MCF 10A (cell line): ENCODE measurements around the gene SHC3. TPM values are rescaled to one million over a fixed set of nuclear protein-coding genes. Genes with fewer than 3 reads are reported as not detected.
A peak's percentile ranks its signal among the peaks of the same experiment; 100 is the strongest.

Source experiments
- BruUV-seq: library from RNA; stranded (reverse); fragments of 400-500 nt; replicated peaks from 2 replicates; lab custom pipeline; 2021; lab: Mats Ljungman, UMichigan
- CTCF ChIA-PET: fragments of 300-600 bp; sonication (Branson Sonifier 250); formaldehyde crosslinking; extraction: SDS; loops from one replicate; lab custom pipeline; 2021; ENCODE audit warnings: antibody characterized with exemption, inconsistent platforms; lab: Yijun Ruan, JAX
- POLR2A ChIA-PET: fragments of 300-600, 350-650 bp; sonication (Branson Sonifier 250); formaldehyde crosslinking; extraction: SDS; loops from one replicate; lab custom pipeline; 2020; ENCODE audit warnings: antibody characterized with exemption, inconsistent platforms; lab: Yijun Ruan, JAX
- DNase-seq: peaks from one replicate; pipeline ENCODE4 v3.0.0-alpha.2; 2018; ENCODE audit not compliant: unreplicated experiment
- H3K27ac Mint-ChIP-seq: one replicate; pipeline ENCODE4 v1.8.0; 2022; ENCODE audit warnings: mild to moderate bottlenecking, low read depth, mixed read lengths; ENCODE audit not compliant: unreplicated experiment
- H3K27me3 Mint-ChIP-seq: one replicate; pipeline ENCODE4 v1.8.0; 2022; ENCODE audit warnings: mixed read lengths; ENCODE audit not compliant: insufficient read depth, unreplicated experiment
- H3K36me3 Mint-ChIP-seq: one replicate; pipeline ENCODE4 v1.8.0; 2022; ENCODE audit warnings: mild to moderate bottlenecking, moderate library complexity, mixed read lengths; ENCODE audit not compliant: insufficient read depth, unreplicated experiment
- H3K4me1 Mint-ChIP-seq: one replicate; pipeline ENCODE4 v1.8.0; 2022; ENCODE audit warnings: mixed read lengths; ENCODE audit not compliant: insufficient read depth, unreplicated experiment
- H3K4me3 Mint-ChIP-seq: one replicate; pipeline ENCODE4 v1.8.0; 2022; ENCODE audit warnings: mild to moderate bottlenecking, moderate library complexity, mixed read lengths; ENCODE audit not compliant: unreplicated experiment
- H3K9me3 Mint-ChIP-seq: one replicate; pipeline ENCODE4 v1.8.0; 2022; ENCODE audit warnings: mixed read lengths; ENCODE audit not compliant: unreplicated experiment
- CTCF ChIP-seq: fragments of 200-600 bp; IDR thresholded peaks from one replicate; pipeline ENCODE4 v1.8.0; 2022; ENCODE audit warnings: antibody characterized with exemption, mild to moderate bottlenecking; ENCODE audit not compliant: unreplicated experiment
- intact Hi-C: fragments of 100-400 bp; cut with micrococcal nuclease; formaldehyde crosslinking; loops from 2 replicates; pipeline ENCODE4 v1.14.1; 2022
- total RNA-seq: library from RNA; stranded (reverse); gene quantifications from 2 replicates; pipeline ENCODE4 v1.2.3, GENCODE V29; 2022

SHC3 gene
- total RNA-seq, 1 experiment from 2014 or later = 0.02 TPM

DNA sequence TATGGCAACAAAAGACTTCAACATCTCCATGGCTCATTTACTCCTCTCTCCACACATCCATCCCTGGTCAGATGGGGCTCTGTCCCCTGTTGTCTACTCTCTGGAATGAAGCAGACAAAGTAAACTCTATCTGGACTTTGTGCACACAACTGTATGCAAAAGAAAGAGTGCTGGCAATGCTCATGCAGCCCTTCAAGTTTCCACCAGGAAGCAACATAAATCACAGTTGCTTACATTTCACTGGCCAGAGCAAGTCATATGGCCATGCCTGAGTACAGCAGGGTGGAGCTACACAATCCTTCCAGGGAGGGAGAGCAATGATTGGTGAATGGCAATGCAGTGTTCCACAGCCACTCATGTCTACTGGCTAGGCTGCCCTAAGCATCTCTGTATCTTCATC, 12.4 kb upstream of the SHC3 start:
- DNase-seq = no peak
- ChIA-PET POLR2A (no interaction called here), CTCF (no interaction called here)
- Mint-ChIP-seq H3K4me1 (no peaks in the 10 kb centered on the region), H3K27me3 (no peaks in the 10 kb centered on the region), H3K27ac (no peak overlapping the region), H3K4me3 (no peak overlapping the region), H3K36me3 (no peaks in the 10 kb centered on the region), H3K9me3 (peaks cover 7% of the 10 kb centered on the region)
- intact Hi-C loops = no loop called here
- BruUV-seq = no TSS peak
- no peak for TF ChIP-seq CTCF

DNA sequence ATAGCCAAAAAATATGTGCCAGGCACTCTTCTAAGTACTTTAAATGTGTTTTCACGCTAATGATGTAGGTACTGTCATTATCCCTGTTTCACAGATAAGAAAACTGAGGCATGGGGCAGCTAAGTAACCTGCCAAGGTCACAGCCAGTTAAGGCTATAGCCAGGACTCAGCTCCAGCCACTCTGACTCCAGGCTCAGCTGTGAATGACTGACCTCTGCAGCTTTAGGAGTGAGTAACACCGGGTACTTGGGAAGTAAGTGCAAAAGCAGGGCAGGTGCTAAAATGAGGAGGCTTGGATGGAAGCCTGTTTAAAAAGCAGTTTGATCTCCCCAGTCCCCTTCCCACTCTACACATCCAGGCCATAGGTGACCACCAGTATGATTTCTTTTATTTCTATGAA, 10.6 kb upstream of the SHC3 start:
- BruUV-seq = no TSS peak
- H3K27me3 Mint-ChIP-seq = peaks cover 8% of the 10 kb centered on the region
- intact Hi-C loops = no loop called here
- H3K4me3 Mint-ChIP-seq = no peak overlapping the region
- no peak for TF ChIP-seq CTCF
- peaks cover 7% of the 10 kb centered on the region for H3K9me3 Mint-ChIP-seq
- peak; percentile 27 for DNase-seq
- CTCF ChIA-PET = no interaction called here
- H3K4me1 Mint-ChIP-seq = peaks cover 2% of the 10 kb centered on the region
- POLR2A ChIA-PET = no interaction called here
- H3K27ac Mint-ChIP-seq = no peak overlapping the region
- no peaks in the 10 kb centered on the region for H3K36me3 Mint-ChIP-seq

DNA sequence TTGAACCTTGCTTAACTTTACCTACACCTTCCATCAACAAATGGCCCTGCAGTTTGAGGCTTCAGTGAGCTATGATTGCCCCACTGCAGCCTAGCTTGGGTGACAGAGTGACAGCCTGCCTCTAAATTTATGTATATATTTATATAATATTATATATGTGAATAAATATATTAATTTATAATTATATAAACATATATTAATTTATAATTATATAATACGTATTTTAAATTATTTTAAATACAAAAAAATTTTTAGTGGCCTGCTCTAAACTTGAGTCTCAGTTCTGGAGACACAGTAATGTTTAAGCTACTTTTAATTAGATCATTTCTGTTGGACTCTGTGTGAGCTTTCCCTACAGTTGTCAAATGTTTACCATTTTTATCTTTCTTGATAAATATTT, 9.3 kb upstream of the SHC3 start:
- intact Hi-C loops = no loop called here
- no peaks in the 10 kb centered on the region for H3K36me3 Mint-ChIP-seq
- ChIA-PET POLR2A (no interaction called here), CTCF (interaction anchor here (0.6 to 0.9 kb wide), 2 partner anchors 22 to 69 kb away, joined by 3 read pairs; no protein-coding TSS in a partner anchor)
- peaks cover 14% of the 10 kb centered on the region for H3K27me3 Mint-ChIP-seq
- no peak for DNase-seq
- no TSS peak for BruUV-seq
- H3K9me3 Mint-ChIP-seq = peaks cover 7% of the 10 kb centered on the region
- TF ChIP-seq CTCF = no peak
- no peak overlapping the region for H3K27ac Mint-ChIP-seq
- H3K4me1 Mint-ChIP-seq = peaks cover 4% of the 10 kb centered on the region
- no peak overlapping the region for H3K4me3 Mint-ChIP-seq

DNA sequence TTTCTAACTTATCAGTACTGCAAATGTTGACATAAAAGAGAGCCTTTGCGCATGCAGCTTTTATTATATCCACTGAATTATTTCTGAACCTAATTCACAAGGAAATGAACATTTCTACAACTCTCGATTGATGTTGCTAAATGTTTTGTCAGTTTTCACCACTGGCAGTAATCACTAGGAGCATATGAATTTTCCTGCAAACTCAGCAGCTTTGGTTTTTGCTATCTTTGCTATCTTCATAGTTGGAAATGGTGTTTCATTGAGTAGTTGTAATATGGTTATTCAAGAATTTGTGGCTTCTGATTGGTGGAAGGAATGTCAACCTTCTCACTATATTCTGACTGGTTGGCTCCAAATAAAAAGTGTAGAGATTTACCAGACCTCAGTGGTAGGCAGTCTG, 8.9 kb upstream of the SHC3 start:
- peaks cover 4% of the 10 kb centered on the region for H3K4me1 Mint-ChIP-seq
- peaks cover 14% of the 10 kb centered on the region for H3K27me3 Mint-ChIP-seq
- ChIA-PET POLR2A (no interaction called here), CTCF (interaction anchor here (0.9 kb wide), 1 partner anchor 23 kb away, joined by 3 read pairs; no protein-coding TSS in a partner anchor)
- intact Hi-C loops = no loop called here
- DNase-seq = no peak
- no peak for TF ChIP-seq CTCF
- H3K9me3 Mint-ChIP-seq = peaks cover 7% of the 10 kb centered on the region
- BruUV-seq = no TSS peak
- no peak overlapping the region for H3K27ac Mint-ChIP-seq
- no peaks in the 10 kb centered on the region for H3K36me3 Mint-ChIP-seq
- no peak overlapping the region for H3K4me3 Mint-ChIP-seq
